ENCODE measurements around the gene KRT83.

Gene KRT83

DNA sequence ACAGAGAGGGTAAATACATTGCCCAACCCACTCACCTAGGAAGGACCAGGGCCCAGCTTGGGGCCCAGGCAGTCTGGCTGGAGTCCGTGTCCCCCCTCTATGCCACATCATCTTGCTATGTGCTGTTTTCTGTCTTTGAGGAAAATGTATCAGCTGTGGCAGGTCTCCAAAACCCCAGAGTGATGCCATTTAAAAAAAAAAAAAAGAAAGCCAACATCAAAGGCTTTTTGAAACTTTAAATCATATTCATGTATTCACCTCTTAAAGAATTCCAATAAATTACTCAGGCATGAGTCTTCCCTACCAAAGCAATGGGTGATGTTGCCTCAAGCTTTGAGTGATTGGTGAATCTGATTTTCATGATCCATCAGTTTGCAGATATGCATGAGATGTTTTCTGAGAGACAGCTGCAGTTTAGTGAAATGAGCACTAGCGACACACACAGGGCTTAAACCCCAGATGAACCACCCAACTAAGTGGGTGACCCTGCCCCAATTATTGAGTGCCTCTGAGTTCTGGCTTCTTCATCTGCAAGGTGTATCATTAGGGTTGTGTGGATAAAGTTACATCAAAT is 35.9 kb downstream of the KRT83 start:
- Histone ChIP-seq H3K79me2 (ENCODE audit: control insufficient read depth, insufficient read depth, low read length, unreplicated experiment) (no peaks in the 10 kb centered on the region), H2AFZ (ENCODE audit: low read length, unreplicated experiment) (no peak overlapping the region), H3K36me3 (ENCODE audit: insufficient read depth, low read length) (no peaks in the 10 kb centered on the region), H3K27ac (ENCODE audit: low read depth, low read length) (peak overlapping the region; percentile 77), H3K4me1 (ENCODE audit: control insufficient read depth, insufficient read depth, low read length, unreplicated experiment) (peaks cover 33% of the 10 kb centered on the region), H3K27me3 (ENCODE audit: insufficient read depth, low read length) (no peaks in the 10 kb centered on the region), H3K4me3 (ENCODE audit: low read depth, low read length) (no peak overlapping the region)

GRCh38 chr12:52284562-52285171 is 36.5 kb downstream of the KRT83 start:
- Histone ChIP-seq H3K4me1 (ENCODE audit: control insufficient read depth, insufficient read depth, low read length, unreplicated experiment) (peaks cover 38% of the 10 kb centered on the region), H3K4me3 (ENCODE audit: low read depth, low read length) (no peak overlapping the region), H2AFZ (ENCODE audit: low read length, unreplicated experiment) (no peak overlapping the region), H3K27me3 (ENCODE audit: insufficient read depth, low read length) (no peaks in the 10 kb centered on the region), H3K36me3 (ENCODE audit: insufficient read depth, low read length) (no peaks in the 10 kb centered on the region), H3K27ac (ENCODE audit: low read depth, low read length) (peak overlapping the region; percentile 77), H3K79me2 (ENCODE audit: control insufficient read depth, insufficient read depth, low read length, unreplicated experiment) (no peaks in the 10 kb centered on the region)

GRCh38 chr12:52280796-52281560 is 40.2 kb downstream of the KRT83 start:
- no peaks in the 10 kb centered on the region for H3K79me2 ChIP-seq (ENCODE audit: control insufficient read depth, insufficient read depth, low read length, unreplicated experiment)
- H2AFZ ChIP-seq (ENCODE audit: low read length, unreplicated experiment): no peak overlapping the region
- no peaks in the 10 kb centered on the region for H3K27me3 ChIP-seq (ENCODE audit: insufficient read depth, low read length)
- H3K27ac ChIP-seq (ENCODE audit: low read depth, low read length): peak overlapping the region; percentile 100
- H3K4me1 ChIP-seq (ENCODE audit: control insufficient read depth, insufficient read depth, low read length, unreplicated experiment): peaks cover 56% of the 10 kb centered on the region
- no peaks in the 10 kb centered on the region for H3K36me3 ChIP-seq (ENCODE audit: insufficient read depth, low read length)
- peak overlapping the region; percentile 35; the same call in 1 of the 2 replicates for H3K4me3 ChIP-seq (ENCODE audit: low read depth, low read length)

GRCh38 chr12:52280319-52280795 is 40.8 kb downstream of the KRT83 start:
- Histone ChIP-seq H3K4me3 (ENCODE audit: low read depth, low read length) (peak overlapping the region; percentile 35; the same call in 1 of the 2 replicates), H3K27me3 (ENCODE audit: insufficient read depth, low read length) (no peaks in the 10 kb centered on the region), H3K36me3 (ENCODE audit: insufficient read depth, low read length) (no peaks in the 10 kb centered on the region), H3K79me2 (ENCODE audit: control insufficient read depth, insufficient read depth, low read length, unreplicated experiment) (no peaks in the 10 kb centered on the region), H2AFZ (ENCODE audit: low read length, unreplicated experiment) (no peak overlapping the region), H3K27ac (ENCODE audit: low read depth, low read length) (peak overlapping the region; percentile 100), H3K4me1 (ENCODE audit: control insufficient read depth, insufficient read depth, low read length, unreplicated experiment) (peaks cover 50% of the 10 kb centered on the region)

DNA sequence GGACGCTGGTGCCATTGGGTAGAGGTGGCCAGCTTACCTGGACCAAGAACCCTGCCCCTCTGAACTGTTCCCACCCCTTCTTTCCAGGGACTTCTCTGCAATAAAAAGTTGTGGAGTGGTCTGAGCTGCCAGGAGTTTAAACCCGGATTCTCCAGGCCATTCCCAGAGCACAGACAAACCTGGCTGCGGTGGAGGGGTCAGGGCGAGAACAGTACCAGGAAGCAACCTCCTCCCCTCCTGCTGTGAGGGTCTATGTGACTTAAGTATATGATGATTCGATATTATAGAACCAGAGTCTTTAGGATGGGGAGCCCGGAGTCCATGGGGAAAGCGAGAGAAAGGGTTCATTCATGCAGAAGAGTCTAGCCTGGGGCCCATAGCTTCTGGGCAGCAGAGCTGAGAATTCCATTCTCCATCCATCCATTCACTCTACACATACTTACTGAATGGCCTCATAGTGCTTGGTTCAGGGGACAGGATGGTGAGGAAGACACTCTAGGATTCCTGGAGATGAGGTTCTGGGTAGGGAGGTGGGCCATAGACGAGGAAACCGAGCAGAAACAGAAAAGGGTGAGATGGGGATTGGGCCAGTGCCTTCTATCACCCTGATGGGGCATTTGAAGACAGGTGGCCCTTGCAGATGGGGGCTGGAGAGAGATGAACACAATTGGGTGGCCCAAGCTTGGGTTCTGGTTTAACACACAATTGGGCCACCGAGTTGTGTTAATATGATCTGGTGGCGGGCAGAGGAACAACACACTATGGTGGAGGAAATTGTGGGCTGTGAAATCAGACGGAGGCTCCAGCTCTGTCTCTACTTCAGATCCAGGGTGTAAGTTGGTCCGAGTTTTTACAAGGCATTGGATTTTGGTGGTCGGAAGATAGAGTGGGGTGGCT is 41.5 kb downstream of the KRT83 start:
- Histone ChIP-seq H3K79me2 (ENCODE audit: control insufficient read depth, insufficient read depth, low read length, unreplicated experiment) (no peaks in the 10 kb centered on the region), H3K4me3 (ENCODE audit: low read depth, low read length) (peak overlapping the region; percentile 1; the same call in 1 of the 2 replicates), H3K27me3 (ENCODE audit: insufficient read depth, low read length) (no peaks in the 10 kb centered on the region), H2AFZ (ENCODE audit: low read length, unreplicated experiment) (no peak overlapping the region), H3K4me1 (ENCODE audit: control insufficient read depth, insufficient read depth, low read length, unreplicated experiment) (peaks cover 43% of the 10 kb centered on the region), H3K27ac (ENCODE audit: low read depth, low read length) (peak overlapping the region; percentile 100), H3K36me3 (ENCODE audit: insufficient read depth, low read length) (no peaks in the 10 kb centered on the region)

DNA sequence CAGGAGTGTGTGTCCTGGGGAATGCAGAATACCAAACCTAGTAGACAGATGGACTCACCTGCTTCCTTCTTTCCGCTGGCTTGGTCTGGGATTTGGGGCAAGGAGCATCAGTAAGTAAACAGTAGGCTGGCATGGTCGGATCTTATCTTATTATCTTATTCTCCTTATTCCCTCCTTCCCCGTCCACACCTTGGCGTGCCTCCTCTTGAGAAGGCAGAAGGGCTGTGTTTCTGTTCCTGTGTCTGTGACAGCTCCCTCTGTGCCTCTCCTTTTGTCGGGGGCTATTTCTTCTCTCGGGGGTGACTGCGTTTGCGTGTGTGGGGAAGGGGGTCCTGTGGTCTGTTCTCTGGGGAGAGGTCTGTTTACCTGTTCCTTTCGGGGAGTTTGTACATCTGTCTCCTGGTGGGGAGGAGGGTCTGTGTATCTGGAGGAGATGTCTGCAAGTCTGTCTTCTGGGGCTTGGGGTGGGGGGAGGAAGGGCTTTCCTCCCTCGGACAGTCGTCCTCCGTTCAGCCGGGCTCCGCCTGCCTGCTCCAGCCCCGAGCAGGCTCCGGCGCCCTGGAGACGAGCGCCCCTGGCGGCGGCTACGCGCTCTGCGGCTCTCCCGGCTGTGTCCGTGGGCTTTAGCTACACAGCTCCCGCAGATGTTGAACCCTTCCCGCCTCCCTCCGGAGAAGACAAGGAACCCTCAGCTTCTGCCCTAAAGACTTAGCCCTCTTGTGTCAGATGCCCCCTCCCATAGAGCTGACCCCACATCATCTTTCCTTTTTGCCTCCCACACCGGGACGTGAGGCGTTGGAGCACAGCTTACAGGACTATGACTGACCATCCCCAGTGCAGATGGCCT is 42.4 kb downstream of the KRT83 start:
- Histone ChIP-seq H3K4me1 (ENCODE audit: control insufficient read depth, insufficient read depth, low read length, unreplicated experiment) (peaks cover 39% of the 10 kb centered on the region), H2AFZ (ENCODE audit: low read length, unreplicated experiment) (no peak overlapping the region), H3K4me3 (ENCODE audit: low read depth, low read length) (peak overlapping the region; percentile 53; the same call in 1 of the 2 replicates), H3K27ac (ENCODE audit: low read depth, low read length) (peak overlapping the region; percentile 100), H3K27me3 (ENCODE audit: insufficient read depth, low read length) (no peaks in the 10 kb centered on the region), H3K36me3 (ENCODE audit: insufficient read depth, low read length) (no peaks in the 10 kb centered on the region), H3K79me2 (ENCODE audit: control insufficient read depth, insufficient read depth, low read length, unreplicated experiment) (no peaks in the 10 kb centered on the region)

DNA sequence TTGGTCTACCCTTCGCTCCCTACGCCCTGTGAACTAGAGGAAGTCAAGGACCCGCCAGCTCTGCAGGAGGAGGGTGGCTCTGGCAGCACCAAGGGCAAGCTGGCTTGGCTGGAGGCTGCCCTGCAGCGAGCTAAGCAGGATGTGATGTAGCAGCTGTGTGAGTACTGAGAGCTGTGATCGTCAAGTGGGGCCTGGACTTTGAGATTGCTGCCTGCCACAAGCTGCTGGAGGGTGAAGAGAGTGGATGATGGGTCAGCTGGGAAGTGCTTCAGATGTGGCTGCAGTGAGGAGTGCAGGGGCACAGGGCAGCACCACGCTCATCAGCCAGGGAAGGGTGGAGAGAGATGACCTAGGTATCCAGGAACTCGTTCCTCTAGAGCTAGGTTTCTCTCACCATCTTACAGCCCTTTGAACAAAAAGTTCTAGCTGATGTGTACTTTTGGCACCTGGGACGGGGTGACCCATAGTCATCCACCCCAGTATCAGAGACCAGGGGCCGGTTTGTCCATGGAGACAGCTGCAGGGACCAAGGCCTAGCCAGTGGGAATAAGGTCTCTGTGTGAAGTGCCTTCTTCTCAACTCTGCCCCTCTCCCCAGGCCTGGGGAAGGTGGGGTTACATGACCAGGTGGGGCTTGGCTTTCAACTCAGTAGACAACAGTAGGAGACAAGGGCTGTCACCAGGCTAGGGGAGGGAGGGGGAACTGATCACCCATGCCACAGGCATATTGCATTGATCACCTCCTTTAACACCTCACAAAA is 43.5 kb downstream of the KRT83 start:
- Histone ChIP-seq H3K27ac (ENCODE audit: low read depth, low read length) (no peak overlapping the region), H2AFZ (ENCODE audit: low read length, unreplicated experiment) (no peak overlapping the region), H3K79me2 (ENCODE audit: control insufficient read depth, insufficient read depth, low read length, unreplicated experiment) (no peaks in the 10 kb centered on the region), H3K27me3 (ENCODE audit: insufficient read depth, low read length) (no peaks in the 10 kb centered on the region), H3K36me3 (ENCODE audit: insufficient read depth, low read length) (no peaks in the 10 kb centered on the region), H3K4me3 (ENCODE audit: low read depth, low read length) (no peak overlapping the region), H3K4me1 (ENCODE audit: control insufficient read depth, insufficient read depth, low read length, unreplicated experiment) (peaks cover 39% of the 10 kb centered on the region)

DNA sequence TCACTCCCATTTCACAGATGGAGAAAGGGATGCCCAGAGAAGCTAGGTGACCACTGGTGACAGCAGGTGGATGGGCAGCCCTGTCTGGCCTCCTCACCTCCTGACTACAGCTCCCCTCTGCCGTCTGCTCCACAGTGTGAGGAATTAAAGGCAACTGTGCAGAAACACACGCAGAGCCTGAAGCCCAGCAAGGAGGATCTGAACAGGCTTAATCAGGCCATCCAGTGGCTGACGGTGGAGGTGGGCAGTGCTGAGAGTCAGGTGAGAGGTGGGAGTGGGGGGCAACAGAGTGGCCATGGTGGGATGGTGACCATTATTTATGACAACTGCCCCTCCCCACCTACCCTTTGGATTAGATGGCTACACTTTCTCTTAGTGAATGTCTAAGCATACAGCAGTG is 45.5 kb downstream of the KRT83 start:
- Histone ChIP-seq H3K4me1 (ENCODE audit: control insufficient read depth, insufficient read depth, low read length, unreplicated experiment) (peaks cover 27% of the 10 kb centered on the region), H2AFZ (ENCODE audit: low read length, unreplicated experiment) (no peak overlapping the region)

DNA sequence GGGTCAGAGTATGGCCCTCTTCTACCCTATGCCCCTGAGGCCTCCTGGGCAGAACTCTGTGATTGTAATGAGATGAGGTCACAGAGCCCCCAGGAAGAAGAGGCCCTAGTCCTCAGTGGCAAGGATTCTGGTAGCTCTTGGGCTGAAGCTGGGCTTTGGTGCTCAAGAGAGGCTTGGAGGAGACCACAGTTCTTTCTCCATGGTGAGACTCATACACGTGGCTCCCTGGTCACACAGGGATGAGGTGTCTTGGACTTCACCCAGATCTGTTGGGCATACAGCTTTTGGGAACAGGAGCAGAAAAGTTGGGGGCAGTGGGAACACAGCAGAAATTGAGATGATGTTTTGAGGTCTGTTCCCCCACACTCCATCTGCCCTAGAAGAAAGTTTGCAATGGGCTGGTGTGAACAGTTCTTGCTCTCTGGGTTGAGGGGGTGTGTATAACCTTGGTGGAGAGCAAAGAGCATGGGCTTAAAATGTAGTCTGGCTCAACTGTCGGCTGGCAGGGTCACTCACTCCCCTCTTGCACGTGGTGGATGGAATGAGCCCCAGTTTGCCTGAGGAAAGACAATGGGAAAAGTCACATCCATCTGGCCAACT is 46.6 kb downstream of the KRT83 start, which contains the start of gene KRT86:
Gene KRT86 (plus strand): TSS at position 125 of the 600 bp plus-strand sequence. CDS start 27,272 bp downstream, outside the sequence.
- Histone ChIP-seq H3K36me3 (ENCODE audit: insufficient read depth, low read length) (no peaks in the 10 kb centered on the region), H3K4me1 (ENCODE audit: control insufficient read depth, insufficient read depth, low read length, unreplicated experiment) (peaks cover 18% of the 10 kb centered on the region), H3K27me3 (ENCODE audit: insufficient read depth, low read length) (no peaks in the 10 kb centered on the region)

More for the DNA sequence above, 45.5 kb downstream of the KRT83 start:
- no peak overlapping the region for H3K27ac ChIP-seq (ENCODE audit: low read depth, low read length)
- H3K27me3 ChIP-seq (ENCODE audit: insufficient read depth, low read length): no peaks in the 10 kb centered on the region
- no peaks in the 10 kb centered on the region for H3K36me3 ChIP-seq (ENCODE audit: insufficient read depth, low read length)
- no peaks in the 10 kb centered on the region for H3K79me2 ChIP-seq (ENCODE audit: control insufficient read depth, insufficient read depth, low read length, unreplicated experiment)
- H3K4me3 ChIP-seq (ENCODE audit: low read depth, low read length): no peak overlapping the region

More for the DNA sequence above, 46.6 kb downstream of the KRT83 start, which contains the start of gene KRT86:
- H3K79me2 ChIP-seq (ENCODE audit: control insufficient read depth, insufficient read depth, low read length, unreplicated experiment): no peaks in the 10 kb centered on the region
- H3K27ac ChIP-seq (ENCODE audit: low read depth, low read length): no peak within 1 kb of the TSS
- H2AFZ ChIP-seq (ENCODE audit: low read length, unreplicated experiment): no peak within 1 kb of the TSS
- no peak within 1 kb of the TSS for H3K4me3 ChIP-seq (ENCODE audit: low read depth, low read length)
